ENCODE results near the gene RSL1D1. TPM values are rescaled to one million over a fixed set of nuclear protein-coding genes. Genes with fewer than 3 reads are reported as not detected.
A peak's percentile ranks its signal among the peaks of the same experiment; 100 is the strongest.
"Not testable (repeated sequence)": the region's sequence is repeated elsewhere in the genome, so short reads cannot be mapped to it uniquely, and the experiment has no call there.

Gene RSL1D1
- total RNA-seq, 4 donors from 2014 or later, result 152 to 209 (median 174) TPM

- no peak for DNase-seq (ENCODE audit: low spot score in 2 of 2)
- Histone ChIP-seq H3K36me3 (peaks cover 43% of the 10 kb centered on the region), H3K27me3 (no peaks in the 10 kb centered on the region), H3K27ac (no peak overlapping the region), H3K4me3 (no peak overlapping the region), H3K9me3 (no peaks in the 10 kb centered on the region), H3K4me1 (peaks cover 15% of the 10 kb centered on the region)
- TF ChIP-seq POLR2AphosphoS5 (IDR thresholded peaks at IDR 0.05), result no peak
- TF ChIP-seq CTCF (IDR thresholded peaks at IDR 0.05), result no peak
- no peak for TF ChIP-seq EP300 (IDR thresholded peaks at IDR 0.05)
- no peak for TF ChIP-seq POLR2A (IDR thresholded peaks at IDR 0.05)
- 67% methylated on average over 4 of the region's 4 CpGs for WGBS
These were observed 16.0 kb downstream of the RSL1D1 start for GRCh38 chr16:11835309-11835708.

DNA sequence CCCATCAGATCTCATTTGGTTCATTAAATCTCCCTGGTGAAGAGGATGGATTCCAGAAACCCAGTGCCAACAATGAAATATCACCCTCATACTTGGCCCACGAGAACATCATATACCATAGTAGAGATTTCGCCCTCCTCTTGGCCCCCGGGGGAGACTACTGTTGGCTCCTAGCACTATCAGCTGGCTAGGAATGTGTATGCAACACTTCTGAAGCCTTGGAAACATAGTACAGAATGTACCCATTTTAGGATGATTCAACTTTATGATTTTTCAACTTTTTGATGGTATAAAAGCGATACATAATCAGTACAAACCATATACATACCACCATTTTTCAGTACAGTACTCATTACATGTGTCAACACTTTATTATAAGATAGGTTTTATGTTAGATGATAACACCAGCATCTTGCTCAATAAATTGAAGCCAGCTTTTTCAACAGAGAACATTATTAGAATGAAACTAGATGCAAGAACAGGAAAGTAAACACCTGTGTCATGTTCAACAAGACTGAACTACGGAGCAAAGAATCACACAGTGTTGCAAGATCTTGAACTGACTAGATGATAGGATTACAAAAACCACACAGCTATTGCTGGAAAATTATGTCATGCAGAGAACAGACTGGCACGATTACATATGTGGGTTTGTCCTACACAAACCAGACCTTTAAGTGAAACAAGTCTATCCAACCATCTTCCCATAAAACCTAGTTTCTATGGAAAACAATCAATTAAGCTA lies 17.2 kb downstream of the RSL1D1 start:
- H3K4me3 ChIP-seq, result no peak overlapping the region
- 58% methylated on average over 6 of the region's 6 CpGs for WGBS
- H3K27ac ChIP-seq, result peak overlapping the region; percentile 1
- H3K4me1 ChIP-seq, result peaks cover 15% of the 10 kb centered on the region
- H3K27me3 ChIP-seq, result no peaks in the 10 kb centered on the region
- DNase-seq (ENCODE audit: low spot score in 2 of 2), result no peak
- H3K36me3 ChIP-seq, result peaks cover 31% of the 10 kb centered on the region
- H3K9me3 ChIP-seq, result no peaks in the 10 kb centered on the region
- no peak for TF ChIP-seq POLR2A (IDR thresholded peaks at IDR 0.05)
- no peak for TF ChIP-seq CTCF (IDR thresholded peaks at IDR 0.05)
- no peak for TF ChIP-seq POLR2AphosphoS5 (IDR thresholded peaks at IDR 0.05)
- TF ChIP-seq EP300 (IDR thresholded peaks at IDR 0.05), result no peak

DNA sequence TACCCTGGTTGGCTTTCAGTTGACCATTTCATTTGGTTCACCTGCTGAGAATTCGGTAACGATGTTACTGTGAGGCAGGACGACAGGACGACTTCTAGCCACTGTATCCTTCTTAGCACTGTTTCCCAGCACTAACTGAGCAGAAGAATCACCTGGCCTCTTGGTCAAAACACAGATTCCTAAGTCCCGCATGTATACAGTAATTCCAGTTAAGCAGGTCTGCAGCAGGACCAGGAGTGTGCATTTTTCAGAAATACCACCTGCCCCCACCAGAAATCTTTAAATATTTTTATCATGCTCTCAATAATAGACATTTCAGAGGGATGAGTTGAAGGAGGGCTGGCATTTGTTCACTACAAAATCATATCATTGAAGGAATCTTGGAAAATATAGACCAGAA lies 22.6 kb downstream of the RSL1D1 start:
- WGBS, result 83% methylated on average over 5 of the region's 5 CpGs
- Histone ChIP-seq H3K27me3 (no peaks in the 10 kb centered on the region), H3K36me3 (no peaks in the 10 kb centered on the region), H3K27ac (no peak overlapping the region), H3K4me3 (no peak overlapping the region), H3K4me1 (peaks cover 9% of the 10 kb centered on the region), H3K9me3 (no peaks in the 10 kb centered on the region)
- no peak for DNase-seq (ENCODE audit: low spot score in 2 of 2)
- no peak for TF ChIP-seq CTCF (IDR thresholded peaks at IDR 0.05)
- TF ChIP-seq POLR2AphosphoS5 (IDR thresholded peaks at IDR 0.05), result no peak
- TF ChIP-seq EP300 (IDR thresholded peaks at IDR 0.05), result no peak
- TF ChIP-seq POLR2A (IDR thresholded peaks at IDR 0.05), result no peak

DNA sequence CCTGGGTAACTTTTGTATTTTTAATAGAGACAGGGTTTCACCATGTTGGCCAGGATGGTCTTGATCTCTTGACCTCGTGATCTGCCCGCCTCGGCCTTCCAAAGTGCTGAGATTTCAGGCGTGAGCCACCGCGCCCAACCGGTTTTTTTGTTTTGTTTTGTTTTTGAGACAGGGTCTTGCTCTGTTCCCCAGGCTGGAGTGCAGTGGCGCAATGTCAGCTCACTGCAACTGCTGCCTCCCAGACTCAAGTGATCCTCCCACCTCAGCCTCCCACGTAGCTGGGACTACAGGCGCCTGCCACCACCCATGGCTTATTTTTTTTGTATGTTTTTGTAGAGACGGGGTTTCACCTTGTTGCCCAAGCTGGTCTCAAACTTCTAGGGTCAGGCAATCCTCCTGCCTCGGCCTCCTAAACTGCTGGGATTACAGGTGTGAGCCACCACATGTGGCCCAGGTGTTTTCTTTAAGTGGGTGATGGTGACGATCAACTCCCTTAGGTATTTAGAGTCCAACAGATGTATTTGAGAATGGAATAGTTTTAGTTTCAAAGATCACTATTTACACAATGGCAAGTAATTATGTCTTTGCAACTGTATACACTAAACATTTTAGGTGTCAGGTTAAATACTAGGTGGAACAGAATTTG lies 25.7 kb downstream of the RSL1D1 start:
- not testable (repeated sequence) for H3K36me3 ChIP-seq; H3K9me3 ChIP-seq; H3K27ac ChIP-seq; H3K4me1 ChIP-seq; DNase-seq (ENCODE audit: low spot score in 2 of 2); H3K4me3 ChIP-seq; H3K27me3 ChIP-seq
- WGBS, result 97% methylated on average over 13 of the region's 13 CpGs

DNA sequence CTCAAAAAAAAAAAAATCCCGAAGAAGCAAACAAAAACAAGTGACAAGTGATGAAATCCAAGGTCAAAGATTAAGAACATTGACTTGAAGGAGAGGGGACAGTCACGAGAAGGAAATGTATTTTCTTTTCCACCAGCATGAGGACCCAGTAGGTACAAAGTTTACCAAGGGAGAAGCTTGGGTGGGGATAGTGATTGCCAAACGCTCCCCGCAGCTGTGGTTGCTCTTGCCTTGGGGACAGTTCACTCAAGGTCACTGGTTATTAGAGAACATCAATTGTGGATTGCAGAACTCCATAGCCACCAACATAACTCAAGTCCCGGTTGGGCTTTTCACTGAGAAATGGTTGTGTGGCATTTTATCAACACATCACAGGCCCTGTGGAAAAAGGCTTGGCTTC lies 27.0 kb downstream of the RSL1D1 start:
- Histone ChIP-seq H3K27me3 (no peaks in the 10 kb centered on the region), H3K27ac (peak overlapping the region; percentile 59), H3K4me3 (no peak overlapping the region), H3K36me3 (no peaks in the 10 kb centered on the region), H3K9me3 (no peaks in the 10 kb centered on the region), H3K4me1 (peaks cover 9% of the 10 kb centered on the region)
- peak in 1 of 2 donors; percentile 73 for DNase-seq (ENCODE audit: low spot score in 2 of 2)
- WGBS, result 32% methylated on average over 5 of the region's 5 CpGs
- TF ChIP-seq EP300 (IDR thresholded peaks at IDR 0.05) (no peak), POLR2AphosphoS5 (IDR thresholded peaks at IDR 0.05) (peak in 2 of 3 donors; percentile 74 to 86)

- DNase-seq (ENCODE audit: low spot score in 2 of 2), result not testable (repeated sequence)
These were observed 27.7 kb downstream of the RSL1D1 start for GRCh38 chr16:11823645-11824044.

More at GRCh38 chr16:11823645-11824044, 27.7 kb downstream of the RSL1D1 start:
- H3K36me3 ChIP-seq, H3K4me3 ChIP-seq, H3K9me3 ChIP-seq, H3K4me1 ChIP-seq, H3K27me3 ChIP-seq: not testable (repeated sequence)
- WGBS, result 93% methylated on average over 5 of the region's 5 CpGs
- peak overlapping the region; percentile 59 for H3K27ac ChIP-seq

All from suprapubic skin (tissue), 4 donors.